ENCODE results near the gene DEFB132. TPM values are rescaled to one million over a fixed set of nuclear protein-coding genes. Genes with fewer than 3 reads are reported as not detected.

The DEFB132 gene
- total RNA-seq, 1 donor from 2014 or later, result not detected

DNA sequence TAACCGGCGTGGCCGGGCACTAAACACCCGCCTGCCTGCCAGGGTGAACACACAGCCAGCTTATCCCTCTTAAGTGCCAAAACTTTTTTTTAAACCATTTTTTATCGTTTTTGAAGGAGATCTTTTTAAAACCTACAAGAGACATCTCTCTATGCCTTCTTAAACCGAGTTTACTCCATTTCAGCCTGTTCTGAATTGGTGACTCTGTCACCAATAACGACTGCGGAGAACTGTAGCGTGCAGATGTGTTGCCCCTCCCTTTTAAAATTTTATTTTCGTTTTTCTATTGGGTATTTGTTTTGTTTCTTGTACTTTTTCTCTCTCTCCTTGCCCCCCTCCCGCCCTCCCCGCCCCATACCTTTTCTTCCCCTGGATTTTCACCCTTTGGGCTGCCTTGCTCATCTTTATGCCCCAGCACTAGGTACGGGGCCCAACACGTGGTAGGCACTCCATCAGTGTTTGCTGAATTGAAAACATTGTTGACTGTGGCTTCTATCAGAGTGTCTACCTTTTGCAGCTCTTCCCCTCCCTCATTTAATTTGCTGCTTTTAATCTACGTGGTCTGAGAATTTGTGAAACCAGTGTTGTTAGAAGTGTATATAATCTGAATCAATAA lies 41.4 kb downstream of the DEFB132 start:
- Mint-ChIP-seq H3K27me3 (ENCODE audit: unreplicated experiment) (peaks cover 15% of the 10 kb centered on the region), H3K9me3 (ENCODE audit: unreplicated experiment) (peaks cover 19% of the 10 kb centered on the region), H3K36me3 (ENCODE audit: unreplicated experiment) (peaks cover 10% of the 10 kb centered on the region), H3K4me3 (ENCODE audit: unreplicated experiment) (peak overlapping the region; percentile 100), H3K4me1 (ENCODE audit: low read depth, unreplicated experiment) (peaks cover 30% of the 10 kb centered on the region), H3K27ac (ENCODE audit: unreplicated experiment) (peak overlapping the region; percentile 98)
- no peak for DNase-seq
- TF ChIP-seq, protein P1, sequence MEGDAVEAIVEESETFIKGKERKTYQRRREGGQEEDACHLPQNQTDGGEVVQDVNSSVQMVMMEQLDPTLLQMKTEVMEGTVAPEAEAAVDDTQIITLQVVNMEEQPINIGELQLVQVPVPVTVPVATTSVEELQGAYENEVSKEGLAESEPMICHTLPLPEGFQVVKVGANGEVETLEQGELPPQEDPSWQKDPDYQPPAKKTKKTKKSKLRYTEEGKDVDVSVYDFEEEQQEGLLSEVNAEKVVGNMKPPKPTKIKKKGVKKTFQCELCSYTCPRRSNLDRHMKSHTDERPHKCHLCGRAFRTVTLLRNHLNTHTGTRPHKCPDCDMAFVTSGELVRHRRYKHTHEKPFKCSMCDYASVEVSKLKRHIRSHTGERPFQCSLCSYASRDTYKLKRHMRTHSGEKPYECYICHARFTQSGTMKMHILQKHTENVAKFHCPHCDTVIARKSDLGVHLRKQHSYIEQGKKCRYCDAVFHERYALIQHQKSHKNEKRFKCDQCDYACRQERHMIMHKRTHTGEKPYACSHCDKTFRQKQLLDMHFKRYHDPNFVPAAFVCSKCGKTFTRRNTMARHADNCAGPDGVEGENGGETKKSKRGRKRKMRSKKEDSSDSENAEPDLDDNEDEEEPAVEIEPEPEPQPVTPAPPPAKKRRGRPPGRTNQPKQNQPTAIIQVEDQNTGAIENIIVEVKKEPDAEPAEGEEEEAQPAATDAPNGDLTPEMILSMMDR (IDR thresholded peaks at IDR 0.05; ENCODE audit: partially characterized antibody, unreplicated experiment), result no peak

DNA sequence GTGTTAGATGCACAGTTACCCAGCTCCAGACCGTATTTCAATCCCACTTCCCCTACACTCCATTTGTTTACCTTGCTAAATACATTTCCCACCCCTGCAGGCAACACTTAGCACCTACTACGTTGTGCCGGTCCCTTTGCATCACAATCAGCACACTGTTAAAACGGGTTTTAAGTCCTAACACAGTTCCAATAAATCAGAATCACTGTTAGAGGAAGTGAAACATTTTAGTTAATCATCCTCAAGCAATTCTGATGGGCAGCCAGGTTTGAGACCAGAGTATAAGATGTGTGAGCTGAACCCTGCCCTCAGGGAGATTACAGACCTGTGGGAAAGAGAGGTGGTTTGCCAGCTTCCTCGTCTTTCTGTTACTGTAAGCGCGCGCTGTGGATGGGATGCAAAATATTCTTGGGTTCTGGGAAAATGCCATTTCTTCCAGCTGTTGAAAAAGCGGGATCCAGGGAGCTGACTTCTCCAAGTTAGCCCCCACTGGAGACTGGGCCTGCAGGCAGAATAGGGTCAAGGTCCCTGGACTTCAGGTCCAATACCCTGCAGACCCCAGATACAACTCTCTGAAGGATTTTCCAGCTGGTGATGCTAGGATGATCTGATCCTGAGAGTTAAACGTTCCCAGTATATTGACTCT lies 42.9 kb downstream of the DEFB132 start:
- H3K9me3 Mint-ChIP-seq (ENCODE audit: unreplicated experiment), result peaks cover 22% of the 10 kb centered on the region
- DNase-seq, result no peak
- peaks cover 15% of the 10 kb centered on the region for H3K27me3 Mint-ChIP-seq (ENCODE audit: unreplicated experiment)
- peak overlapping the region; percentile 13 for H3K27ac Mint-ChIP-seq (ENCODE audit: unreplicated experiment)
- H3K4me3 Mint-ChIP-seq (ENCODE audit: unreplicated experiment), result peak overlapping the region; percentile 100
- peaks cover 13% of the 10 kb centered on the region for H3K36me3 Mint-ChIP-seq (ENCODE audit: unreplicated experiment)
- peaks cover 30% of the 10 kb centered on the region for H3K4me1 Mint-ChIP-seq (ENCODE audit: low read depth, unreplicated experiment)
- TF ChIP-seq, protein P1 (IDR thresholded peaks at IDR 0.05; ENCODE audit: partially characterized antibody, unreplicated experiment), result no peak

DNA sequence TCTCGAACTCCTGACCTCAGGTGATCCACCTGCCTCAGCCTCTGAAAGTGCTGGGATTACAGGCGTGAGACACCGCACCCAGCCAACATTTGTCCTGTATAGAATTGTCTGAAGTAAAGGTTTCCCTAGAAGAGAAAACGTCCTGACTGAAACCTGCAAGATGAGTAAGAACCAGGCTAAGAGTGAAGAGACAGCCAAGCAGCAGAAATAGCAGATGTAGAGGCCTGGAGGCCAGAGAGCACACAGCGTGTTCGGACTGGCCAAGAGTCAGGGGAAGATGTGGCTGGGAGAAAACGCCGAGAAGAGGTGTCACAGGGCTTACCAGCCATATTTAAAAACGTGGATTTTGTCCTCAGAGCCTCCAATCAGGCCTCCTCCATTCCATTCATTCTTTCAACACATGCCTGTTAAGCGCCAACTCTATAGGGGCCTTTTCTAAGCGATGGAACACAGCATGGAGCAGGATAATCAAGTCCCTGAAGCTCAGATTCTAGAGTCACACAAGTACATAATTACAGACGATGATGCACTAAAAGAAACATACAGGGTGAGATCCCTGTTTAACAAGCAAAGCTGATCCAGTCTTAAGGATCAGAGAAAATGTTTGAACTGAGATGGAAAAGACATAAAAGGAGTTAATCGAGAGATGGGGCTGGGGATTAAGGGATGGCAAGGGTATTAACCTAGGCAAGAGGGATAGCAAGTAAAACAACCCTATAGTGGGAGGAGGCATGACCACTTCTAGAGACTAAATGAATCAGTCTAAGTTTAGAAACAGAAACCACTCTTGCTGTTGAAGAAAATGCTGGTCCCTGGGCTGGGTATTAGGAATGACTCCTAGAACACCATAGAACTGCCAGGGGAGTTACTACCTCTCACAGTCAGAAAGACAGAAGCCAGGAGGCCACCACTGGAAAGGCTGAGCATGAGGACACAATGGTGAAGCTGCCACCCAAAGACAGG lies 44.6 kb downstream of the DEFB132 start:
- DNase-seq, result no peak
- TF ChIP-seq, protein P1 (IDR thresholded peaks at IDR 0.05; ENCODE audit: partially characterized antibody, unreplicated experiment), result no peak
- no peak overlapping the region for H3K27ac Mint-ChIP-seq (ENCODE audit: unreplicated experiment)
- peaks cover 13% of the 10 kb centered on the region for H3K36me3 Mint-ChIP-seq (ENCODE audit: unreplicated experiment)
- peaks cover 10% of the 10 kb centered on the region for H3K27me3 Mint-ChIP-seq (ENCODE audit: unreplicated experiment)
- peaks cover 14% of the 10 kb centered on the region for H3K9me3 Mint-ChIP-seq (ENCODE audit: unreplicated experiment)
- no peak overlapping the region for H3K4me3 Mint-ChIP-seq (ENCODE audit: unreplicated experiment)
- H3K4me1 Mint-ChIP-seq (ENCODE audit: low read depth, unreplicated experiment), result peaks cover 20% of the 10 kb centered on the region

DNA sequence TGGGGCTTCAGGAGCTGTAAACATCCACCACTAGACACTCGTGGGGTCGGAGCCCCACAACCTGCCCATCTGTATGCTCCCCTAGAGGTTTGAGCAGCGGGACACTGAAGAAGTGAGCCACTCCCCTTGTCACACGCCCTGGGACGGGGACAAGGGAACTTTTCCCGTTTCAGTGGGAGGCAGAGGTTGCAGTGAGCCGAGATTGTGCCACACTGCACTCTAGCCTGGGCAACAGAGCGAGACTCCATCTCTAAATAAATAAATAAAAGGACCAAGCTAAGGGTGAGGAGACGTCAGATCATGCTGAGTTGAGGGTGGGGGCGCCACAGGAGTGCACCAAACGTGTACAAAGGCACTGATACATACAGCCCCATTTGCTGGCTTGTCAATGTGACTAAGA lies 48.2 kb downstream of the DEFB132 start:
- Mint-ChIP-seq H3K27me3 (ENCODE audit: unreplicated experiment) (peaks cover 8% of the 10 kb centered on the region), H3K4me3 (ENCODE audit: unreplicated experiment) (no peak overlapping the region), H3K4me1 (ENCODE audit: low read depth, unreplicated experiment) (peaks cover 16% of the 10 kb centered on the region), H3K9me3 (ENCODE audit: unreplicated experiment) (peaks cover 8% of the 10 kb centered on the region), H3K36me3 (ENCODE audit: unreplicated experiment) (peaks cover 9% of the 10 kb centered on the region), H3K27ac (ENCODE audit: unreplicated experiment) (no peak overlapping the region)
- no peak for DNase-seq
- TF ChIP-seq, protein P1 (IDR thresholded peaks at IDR 0.05; ENCODE audit: partially characterized antibody, unreplicated experiment), result no peak

Measured in glutamatergic neuron (in vitro differentiated cells).